ENCODE data around the gene SEMA4C.

GRCh38 chr2:96822786-96823185 is 47.1 kb downstream of the SEMA4C start:
- TF ChIP-seq CTCF (IDR thresholded peaks at IDR 0.05) (no peak), ZFX (IDR thresholded peaks at IDR 0.05; ENCODE audit: borderline replicate concordance) (no peak)
